IMR-90 (cell line): Measurements from ENCODE around the gene CMC1. TPM values are rescaled to one million over a fixed set of nuclear protein-coding genes. Genes with fewer than 3 reads are reported as not detected.

Experiments used
- ATAC-seq: fragments of 200-7000 bp; cut with Tn5 transposase; 2 replicates; pipeline ENCODE4 v1.9.1; 2020; ENCODE audit warnings: low read depth, mild to moderate bottlenecking, moderate library complexity
- BruUV-seq: library from RNA; stranded (reverse); fragments of 400-500 nt; replicated peaks from 2 replicates; lab custom pipeline; 2021; lab: Mats Ljungman, UMichigan
- CTCF ChIA-PET: fragments of 300-600 bp; formaldehyde crosslinking; extraction: SDS; loops from one replicate; lab custom pipeline; 2021; ENCODE audit warnings: antibody characterized with exemption; lab: Yijun Ruan, JAX
- POLR2A ChIA-PET: fragments of 300-600 bp; sonication (Branson Sonifier 250); formaldehyde crosslinking; loops from one replicate; lab custom pipeline; 2022; ENCODE audit warnings: antibody characterized with exemption; ENCODE audit not compliant: unreplicated experiment; lab: Charles Lee
- DNase-seq: peaks from one replicate; pipeline ENCODE4 v3.0.0; 2013
- H2AFZ ChIP-seq: replicated peaks from 2 replicates; pipeline ENCODE3; 2013; ENCODE audit warnings: low read length, mild to moderate bottlenecking; ENCODE audit not compliant: poor library complexity
- H2AK5ac ChIP-seq: 2 replicates; pipeline ENCODE4 v1.6.1; 2013; ENCODE audit warnings: low read depth, low read length, inconsistent platforms
- H2AK9ac ChIP-seq: replicated peaks from 2 replicates; pipeline ENCODE3; 2013; ENCODE audit warnings: mild to moderate bottlenecking, low read depth, low read length, moderate library complexity; ENCODE audit not compliant: poor library complexity
- H2BK120ac ChIP-seq: 2 replicates; pipeline ENCODE4 v1.6.1; 2013; ENCODE audit warnings: low read depth, low read length, inconsistent platforms
- H2BK15ac ChIP-seq: 3 replicates; pipeline ENCODE4 v1.6.1; 2013; ENCODE audit warnings: low read depth, low read length, inconsistent platforms
- H2BK20ac ChIP-seq: 2 replicates; pipeline ENCODE4 v1.6.1; 2013; ENCODE audit warnings: low read depth, mild to moderate bottlenecking, inconsistent platforms, low read length, moderate library complexity
- H2BK5ac ChIP-seq: 2 replicates; pipeline ENCODE4 v1.6.1; 2013; ENCODE audit warnings: mild to moderate bottlenecking, low read depth, low read length, inconsistent platforms; ENCODE audit not compliant: poor library complexity, severe bottlenecking
- H3K14ac ChIP-seq: replicated peaks from 2 replicates; pipeline ENCODE4 v1.6.1; 2013; ENCODE audit warnings: low read depth, low read length, inconsistent platforms
- H3K18ac ChIP-seq: 2 replicates; pipeline ENCODE4 v1.6.1; 2013; ENCODE audit warnings: low read depth, low read length, control low read depth
- H3K23ac ChIP-seq: 2 replicates; pipeline ENCODE4 v1.6.1; 2013; ENCODE audit warnings: low read depth, low read length, inconsistent platforms
- H3K27ac ChIP-seq: 2 replicates; pipeline ENCODE4 v1.5.1; 2013; ENCODE audit warnings: mild to moderate bottlenecking, control low read depth, low read length; ENCODE audit not compliant: insufficient read depth
- H3K27me3 ChIP-seq: 2 replicates; pipeline ENCODE4 v1.6.1; 2013; ENCODE audit warnings: low read length; ENCODE audit not compliant: control insufficient read depth, insufficient read depth
- H3K36me3 ChIP-seq: 2 replicates; pipeline ENCODE4 v1.6.1; 2013; ENCODE audit warnings: low read length, mixed read lengths; ENCODE audit not compliant: control insufficient read depth, insufficient read depth
- H3K4ac ChIP-seq: 2 replicates; pipeline ENCODE4 v1.6.1; 2013; ENCODE audit warnings: low read depth, low read length, inconsistent platforms
- H3K4me1 ChIP-seq: 2 replicates; pipeline ENCODE4 v1.6.1; 2013; ENCODE audit warnings: low read length, mixed read lengths; ENCODE audit not compliant: control insufficient read depth, insufficient read depth
- H3K4me2 ChIP-seq: 2 replicates; pipeline ENCODE4 v1.6.1; 2013; ENCODE audit warnings: low read depth, mild to moderate bottlenecking, control low read depth, low read length, moderate library complexity
- H3K4me3 ChIP-seq: 2 replicates; pipeline ENCODE4 v1.5.1; 2013; ENCODE audit warnings: low read depth, mild to moderate bottlenecking, control low read depth, low read length, moderate library complexity; ENCODE audit not compliant: insufficient read depth
- H3K56ac ChIP-seq: 2 replicates; pipeline ENCODE4 v1.6.1; 2013; ENCODE audit warnings: low read length, inconsistent platforms; ENCODE audit not compliant: insufficient read depth; ENCODE audit errors: extremely low read depth
- H3K79me1 ChIP-seq, 2 experiments: 2 replicates each; pipeline ENCODE4 v1.6.1; 2013; ENCODE audit warnings: low read length in 2 of 2, inconsistent platforms in 1 of 2, low read depth in 1 of 2
- H3K9ac ChIP-seq: 2 replicates; pipeline ENCODE4 v1.6.1; 2013; ENCODE audit warnings: low read depth, low read length, control low read depth
- H3K9me1 ChIP-seq: 2 replicates; pipeline ENCODE4 v1.6.1; 2013; ENCODE audit warnings: low read length, inconsistent platforms; ENCODE audit not compliant: insufficient read depth
- H3K9me3 ChIP-seq: 2 replicates; pipeline ENCODE4 v1.6.1; 2013; ENCODE audit warnings: low read length; ENCODE audit not compliant: control insufficient read depth, insufficient read depth
- H4K20me1 ChIP-seq: 2 replicates; pipeline ENCODE4 v1.6.1; 2013; ENCODE audit warnings: low read length, inconsistent platforms; ENCODE audit not compliant: insufficient read depth
- H4K5ac ChIP-seq: 2 replicates; pipeline ENCODE4 v1.6.1; 2013; ENCODE audit warnings: mild to moderate bottlenecking, low read depth, low read length, control low read depth
- H4K8ac ChIP-seq, 2 experiments: 2 replicates each; pipeline ENCODE4 v1.6.1; 2013; ENCODE audit warnings: low read depth in 2 of 2, low read length in 2 of 2, control low read depth in 1 of 2, inconsistent platforms in 1 of 2
- H4K91ac ChIP-seq: 2 replicates; pipeline ENCODE4 v1.6.1; 2013; ENCODE audit warnings: low read depth, low read length, inconsistent platforms; ENCODE audit not compliant: insufficient read depth
- BHLHE40 ChIP-seq: fragments of 150-350 bp; IDR thresholded peaks from 2 replicates; pipeline ENCODE4 v1.6.1; 2016; ENCODE audit warnings: mild to moderate bottlenecking, low read depth, low read length
- CEBPB ChIP-seq: IDR thresholded peaks from 2 replicates; pipeline ENCODE4 v1.6.1; 2012; ENCODE audit warnings: low read depth, low read length, improper control_type of control experiment
- CHD1 ChIP-seq: IDR thresholded peaks from 2 replicates; pipeline ENCODE4 v1.6.1; 2012; ENCODE audit warnings: low read depth, low read length, improper control_type of control experiment
- CTCF ChIP-seq: conservative IDR thresholded peaks from 2 replicates; pipeline ENCODE4 v1.5.1; 2012; ENCODE audit warnings: mild to moderate bottlenecking, low read depth, low read length, improper control_type of control experiment
- ELK1 ChIP-seq: fragments of 150-350 bp; IDR thresholded peaks from 2 replicates; pipeline ENCODE4 v1.6.1; 2016; ENCODE audit warnings: low read depth, mild to moderate bottlenecking, low read length, moderate library complexity, borderline replicate concordance
- FOS ChIP-seq: fragments of 150-350 bp; IDR thresholded peaks from 2 replicates; pipeline ENCODE4 v1.6.1; 2016; ENCODE audit warnings: low read depth, low read length
- MAFK ChIP-seq: IDR thresholded peaks from 2 replicates; pipeline ENCODE4 v1.6.1; 2012; ENCODE audit warnings: low read depth, low read length, improper control_type of control experiment
- MAZ ChIP-seq: IDR thresholded peaks from 2 replicates; pipeline ENCODE4 v1.6.1; 2012; ENCODE audit warnings: low read depth, mild to moderate bottlenecking, low read length, improper control_type of control experiment, moderate library complexity, borderline replicate concordance
- MXI1 ChIP-seq: IDR thresholded peaks from 2 replicates; pipeline ENCODE4 v1.6.1; 2012; ENCODE audit warnings: low read depth, mild to moderate bottlenecking, low read length, moderate library complexity, borderline replicate concordance
- NFE2L2 ChIP-seq: fragments of 150-350 bp; IDR thresholded peaks from 2 replicates; pipeline ENCODE4 v1.6.1; 2016; ENCODE audit warnings: low read depth, mild to moderate bottlenecking, low read length
- RAD21 ChIP-seq: IDR thresholded peaks from 2 replicates; pipeline ENCODE4 v1.6.1; 2012; ENCODE audit warnings: low read length, improper control_type of control experiment
- RCOR1 ChIP-seq: IDR thresholded peaks from 2 replicates; pipeline ENCODE4 v1.6.1; 2012; ENCODE audit warnings: mild to moderate bottlenecking, low read length, improper control_type of control experiment; ENCODE audit not compliant: insufficient replicate concordance
- RFX5 ChIP-seq: IDR thresholded peaks from 2 replicates; pipeline ENCODE4 v1.8.0; 2012; ENCODE audit warnings: low read depth, mild to moderate bottlenecking, low read length, moderate library complexity
- SMC3 ChIP-seq: fragments of 150-350 bp; IDR thresholded peaks from 2 replicates; pipeline ENCODE4 v1.6.1; 2016; ENCODE audit warnings: low read depth, mild to moderate bottlenecking, antibody characterized with exemption, low read length, moderate library complexity
- WGBS, 2 experiments: methylation state at CpG; one replicate each; pipeline versions ENCODE4 v1.1.5 to v1.1.7; 2013; ENCODE audit warnings: missing lambda C conversion rate in 2 of 2; ENCODE audit not compliant: insufficient read length in 1 of 2; ENCODE audit errors: extremely low coverage in 2 of 2; 5-methylcytosine and 5-hydroxymethylcytosine counted together
- dilution Hi-C: fragments of 300-500 bp; cut with HindIII; formaldehyde crosslinking; loops from one replicate; pipeline ENCODE4 v1.14.3; 2018; ENCODE audit warnings: low sequenced_read_pairs; ENCODE audit not compliant: unreplicated experiment
- in situ Hi-C: fragments of 300-500 bp; cut with MboI; formaldehyde crosslinking; loops from 3 replicates; pipeline ENCODE4 v1.14.3; 2019; ENCODE audit warnings: low sequenced_read_pairs, inconsistent platforms, mixed read lengths
- intact Hi-C: fragments of 100-400 bp; cut with micrococcal nuclease; formaldehyde crosslinking; loops from 2 replicates; pipeline ENCODE4 v1.10.0; 2022
- polyA plus RNA-seq, 3 experiments: library from polyadenylated mRNA; depleted of rRNA; stranded (reverse); fragments of >200 nt; gene quantifications; 2 replicates each; pipeline ENCODE4 v1.2.3, GENCODE V29; 2012; ENCODE audit warnings: low replicate concordance in 1 of 3
- total RNA-seq: library from RNA; depleted of rRNA; stranded (reverse); fragments of >200 nt; gene quantifications from 2 replicates; pipeline ENCODE4 v1.2.3, GENCODE V29; 2012
- TF ChIP-seq, protein P1 (sequence below): fragments of 150-350 bp; IDR thresholded peaks from 2 replicates; pipeline ENCODE4 v1.6.1; 2017; ENCODE audit warnings: mild to moderate bottlenecking, antibody characterized with exemption, low read length, low read depth

CMC1 gene
- total and polyA plus RNA-seq, 2 of the 4 experiments (the other 2 are of a cell fraction) = 1.6 to 18.3 TPM

- ChIA-PET CTCF (interaction anchor here (0.9 kb wide), 1 partner anchor 13 kb away, joined by 3 read pairs; no protein-coding TSS in a partner anchor), POLR2A (no interaction called here)
- DNase-seq (no peak), ATAC-seq (no peak)
- Histone ChIP-seq H3K9me1 (no peaks in the 10 kb centered on the region), H2BK5ac (no peak overlapping the region), H4K8ac (no peak overlapping the region), H3K27me3 (no peaks in the 10 kb centered on the region), H3K79me1 (no peaks in the 10 kb centered on the region; a peak in 1 of 4 replicates), H4K5ac (no peak overlapping the region), H3K4me2 (no peak overlapping the region), H3K4me3 (no peak overlapping the region), H4K20me1 (no peaks in the 10 kb centered on the region), H3K56ac (no peak overlapping the region), H2AK5ac (no peak overlapping the region), H3K4me1 (no peaks in the 10 kb centered on the region), H2BK20ac (no peak overlapping the region), H2AK9ac (no peak overlapping the region), H3K9ac (no peak overlapping the region), H2AFZ (no peak overlapping the region), H3K18ac (no peak overlapping the region), H3K14ac (no peak overlapping the region), H3K4ac (no peak overlapping the region), H4K91ac (no peak overlapping the region), H3K9me3 (no peaks in the 10 kb centered on the region), H3K27ac (no peak overlapping the region), H2BK15ac (no peak overlapping the region), H3K23ac (no peak overlapping the region), H3K36me3 (no peaks in the 10 kb centered on the region), H2BK120ac (no peak overlapping the region)
- BruUV-seq = no TSS peak
- intact Hi-C loops (no loop called here), in situ Hi-C loops (no loop called here), dilution Hi-C loops (no loop called here)
- TF ChIP-seq CHD1 (no peak), RAD21 (no peak), BHLHE40 (no peak), CEBPB (no peak), MXI1 (no peak), ELK1 (no peak), RFX5 (no peak), MAFK (no peak), NFE2L2 (no peak), FOS (no peak), CTCF (no peak), SMC3 (no peak), RCOR1 (no peak), MAZ (no peak)
- TF ChIP-seq, protein P1, sequence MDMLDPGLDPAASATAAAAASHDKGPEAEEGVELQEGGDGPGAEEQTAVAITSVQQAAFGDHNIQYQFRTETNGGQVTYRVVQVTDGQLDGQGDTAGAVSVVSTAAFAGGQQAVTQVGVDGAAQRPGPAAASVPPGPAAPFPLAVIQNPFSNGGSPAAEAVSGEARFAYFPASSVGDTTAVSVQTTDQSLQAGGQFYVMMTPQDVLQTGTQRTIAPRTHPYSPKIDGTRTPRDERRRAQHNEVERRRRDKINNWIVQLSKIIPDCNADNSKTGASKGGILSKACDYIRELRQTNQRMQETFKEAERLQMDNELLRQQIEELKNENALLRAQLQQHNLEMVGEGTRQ = no peak
- WGBS, 2 experiments = 83% methylated on average over 1 of the region's 1 CpG; no CpG with 5 or more reads in 1 of the 2 experiments
Observed at GRCh38 chr3:28315711-28316110, 74.3 kb downstream of the CMC1 start.
